Activated CD4-positive, alpha-beta T cell treated with anti-CD3 and anti-CD28 coated beads, Interleukin-2, amount 50 U/mL, for 4 hours (primary cell): ENCODE measurements around the gene LAMC3.

Source experiments
- DNase-seq, 2 experiments: peaks; one replicate each; pipeline ENCODE4 v3.0.0-alpha.2; 2020

The LAMC3 gene

GRCh38 chr9:131125288-131126058 lies 116.5 kb downstream of the LAMC3 start, which contains the start of gene NUP214:
NUP214 (plus strand) TSS chr9:131125586; CDS start chr9:131125705, 119 bp downstream.
- peak; percentile 100 for DNase-seq

DNA sequence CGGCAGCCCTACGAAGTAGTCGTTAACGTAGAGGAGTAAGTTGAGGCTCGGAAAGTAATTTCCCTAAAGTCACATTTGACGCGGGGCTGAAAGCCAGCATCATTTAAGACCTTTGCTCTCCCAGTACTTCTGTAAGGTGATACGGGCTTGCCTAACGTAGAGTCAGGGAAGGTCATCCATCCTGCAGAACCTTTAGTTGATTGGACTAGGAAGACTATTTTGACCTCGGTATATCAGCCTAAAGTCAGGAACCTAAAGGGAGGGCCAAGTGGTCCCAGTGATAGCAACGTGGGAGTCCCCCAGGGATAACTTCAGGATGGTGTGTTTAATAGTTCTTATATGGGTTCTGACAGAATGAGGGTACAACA lies 117.1 kb downstream of the LAMC3 start:
- no peak for DNase-seq

DNA sequence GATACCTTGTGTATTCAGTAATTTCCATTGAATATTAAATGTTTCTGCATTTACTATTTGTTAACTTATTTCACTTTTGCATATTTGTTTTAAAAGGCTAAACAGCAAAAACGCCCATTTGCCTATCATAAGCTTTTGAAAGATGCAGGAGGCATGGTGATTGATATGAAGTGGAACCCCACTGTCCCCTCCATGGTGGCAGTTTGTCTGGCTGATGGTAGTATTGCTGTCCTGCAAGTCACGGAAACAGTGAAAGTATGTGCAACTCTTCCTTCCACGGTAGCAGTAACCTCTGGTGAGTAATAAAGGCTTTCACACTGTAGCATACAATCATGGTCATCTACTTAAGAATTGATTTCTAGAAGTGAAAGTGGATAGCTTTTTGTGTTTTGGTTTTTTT lies 120.2 kb downstream of the LAMC3 start:
- no peak for DNase-seq

- DNase-seq: no peak
These were observed 129.7 kb downstream of the LAMC3 start for GRCh38 chr9:131138676-131139075.

- DNase-seq: no peak
These were observed 131.1 kb downstream of the LAMC3 start for GRCh38 chr9:131140112-131140511.

GRCh38 chr9:131140550-131140949 lies 131.6 kb downstream of the LAMC3 start:
- no peak for DNase-seq

DNA sequence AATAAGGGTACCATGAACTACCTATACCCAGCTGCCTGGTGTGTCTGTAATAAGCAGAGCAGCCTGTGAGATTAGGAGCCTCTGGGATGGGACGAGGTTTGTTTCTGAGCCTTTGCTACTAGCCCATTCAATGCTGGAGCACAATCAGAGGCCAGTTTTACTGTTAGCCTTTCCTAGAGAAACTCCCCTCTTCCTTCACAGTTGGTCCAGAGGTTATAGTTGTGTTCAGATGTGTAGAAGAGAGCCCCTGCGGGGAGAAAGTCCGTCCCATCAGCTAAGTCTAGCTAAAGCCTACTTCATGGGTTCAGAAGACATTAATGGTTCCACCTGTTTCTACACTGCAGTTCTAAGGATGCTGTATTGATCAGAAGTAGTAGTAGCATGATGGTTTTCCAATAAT lies 133.2 kb downstream of the LAMC3 start:
- no peak for DNase-seq
